ENCODE data around the gene CACNA2D1.

CACNA2D1 gene

GRCh38 chr7:82114237-82114636 lies 329.3 kb downstream of the CACNA2D1 start:
- DNase-seq (ENCODE audit: low read depth, low spot score), result no peak

GRCh38 chr7:82110146-82110840 lies 333.3 kb downstream of the CACNA2D1 start:
- DNase-seq (ENCODE audit: low read depth, low spot score), result no peak

- DNase-seq (ENCODE audit: low read depth, low spot score), result peak; percentile 22
Measured at GRCh38 chr7:82109288-82109687, 334.3 kb downstream of the CACNA2D1 start.

GRCh38 chr7:82106201-82106600 lies 337.4 kb downstream of the CACNA2D1 start:
- no peak for DNase-seq (ENCODE audit: low read depth, low spot score)

- peak; percentile 50 for DNase-seq (ENCODE audit: low read depth, low spot score)
Measured at GRCh38 chr7:82105463-82105862, 338.1 kb downstream of the CACNA2D1 start.

- no peak for DNase-seq (ENCODE audit: low read depth, low spot score)
Measured at GRCh38 chr7:82098414-82098813, 345.2 kb downstream of the CACNA2D1 start.

GRCh38 chr7:82091126-82091684 lies 352.4 kb downstream of the CACNA2D1 start:
- no peak for DNase-seq (ENCODE audit: low read depth, low spot score)

- DNase-seq (ENCODE audit: low read depth, low spot score), result no peak
Measured at GRCh38 chr7:82087099-82087498, 356.5 kb downstream of the CACNA2D1 start.

GRCh38 chr7:82085116-82085515 lies 358.5 kb downstream of the CACNA2D1 start:
- DNase-seq (ENCODE audit: low read depth, low spot score), result no peak

GRCh38 chr7:82081644-82082224 lies 361.8 kb downstream of the CACNA2D1 start:
- DNase-seq (ENCODE audit: low read depth, low spot score), result no peak

GRCh38 chr7:82080254-82080927 lies 363.2 kb downstream of the CACNA2D1 start:
- no peak for DNase-seq (ENCODE audit: low read depth, low spot score)

- DNase-seq (ENCODE audit: low read depth, low spot score), result no peak
Measured at GRCh38 chr7:82079527-82079926, 364.1 kb downstream of the CACNA2D1 start.

GRCh38 chr7:82078807-82079206 lies 364.8 kb downstream of the CACNA2D1 start:
- no peak for DNase-seq (ENCODE audit: low read depth, low spot score)

GRCh38 chr7:82071468-82071867 lies 372.1 kb downstream of the CACNA2D1 start:
- no peak for DNase-seq (ENCODE audit: low read depth, low spot score)

- no peak for DNase-seq (ENCODE audit: low read depth, low spot score)
Measured at GRCh38 chr7:82067628-82068264, 375.8 kb downstream of the CACNA2D1 start.

- DNase-seq (ENCODE audit: low read depth, low spot score), result no peak
Measured at GRCh38 chr7:82057476-82057875, 386.1 kb downstream of the CACNA2D1 start.

GRCh38 chr7:82056282-82056681 lies 387.3 kb downstream of the CACNA2D1 start:
- no peak for DNase-seq (ENCODE audit: low read depth, low spot score)

- DNase-seq (ENCODE audit: low read depth, low spot score), result no peak
Measured at GRCh38 chr7:82054544-82054943, 389.0 kb downstream of the CACNA2D1 start.

- DNase-seq (ENCODE audit: low read depth, low spot score), result no peak
Measured at GRCh38 chr7:82053453-82054032, 390.0 kb downstream of the CACNA2D1 start.

- no peak for DNase-seq (ENCODE audit: low read depth, low spot score)
Measured at GRCh38 chr7:82051601-82052000, 392.0 kb downstream of the CACNA2D1 start.

- DNase-seq (ENCODE audit: low read depth, low spot score), result no peak
Measured at GRCh38 chr7:82050792-82051191, 392.8 kb downstream of the CACNA2D1 start.

All from astrocyte of the hippocampus (primary cell).